ENCODE measurements around the gene AS3MT.
"Not testable (repeated sequence)": the region's sequence is repeated elsewhere in the genome, so short reads cannot be mapped to it uniquely, and the experiment has no call there.

Gene AS3MT

GRCh38 chr10:102923601-102924000, 54.3 kb downstream of the AS3MT start:
- DNase-seq = no peak

GRCh38 chr10:102926842-102927241, 57.6 kb downstream of the AS3MT start:
- DNase-seq = no peak

- DNase-seq = no peak
Measured at GRCh38 chr10:102927311-102928010, 58.2 kb downstream of the AS3MT start.

- not testable (repeated sequence) for DNase-seq
Measured at GRCh38 chr10:102928442-102928841, 59.2 kb downstream of the AS3MT start.

GRCh38 chr10:102930720-102931119, 61.5 kb downstream of the AS3MT start:
- DNase-seq = no peak

DNA sequence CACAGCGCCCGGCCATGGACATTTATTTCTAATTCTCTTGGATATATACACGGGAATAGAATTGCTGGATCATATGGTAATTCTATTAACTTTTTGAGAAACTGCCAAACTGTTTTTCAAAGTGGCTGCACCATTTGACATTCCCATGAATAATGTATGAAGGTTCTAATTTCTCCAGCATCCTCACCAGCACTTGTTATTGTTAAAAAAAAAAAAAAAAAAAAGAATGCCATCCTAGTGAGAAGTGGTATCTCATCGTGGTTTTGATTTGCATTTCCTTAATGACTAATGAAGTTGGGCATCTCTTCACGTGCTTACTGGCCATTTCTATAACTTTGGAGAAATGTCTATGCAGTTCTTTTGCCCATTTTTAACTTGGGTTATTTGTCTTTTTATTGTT, 62.4 kb downstream of the AS3MT start:
- DNase-seq = no peak

DNA sequence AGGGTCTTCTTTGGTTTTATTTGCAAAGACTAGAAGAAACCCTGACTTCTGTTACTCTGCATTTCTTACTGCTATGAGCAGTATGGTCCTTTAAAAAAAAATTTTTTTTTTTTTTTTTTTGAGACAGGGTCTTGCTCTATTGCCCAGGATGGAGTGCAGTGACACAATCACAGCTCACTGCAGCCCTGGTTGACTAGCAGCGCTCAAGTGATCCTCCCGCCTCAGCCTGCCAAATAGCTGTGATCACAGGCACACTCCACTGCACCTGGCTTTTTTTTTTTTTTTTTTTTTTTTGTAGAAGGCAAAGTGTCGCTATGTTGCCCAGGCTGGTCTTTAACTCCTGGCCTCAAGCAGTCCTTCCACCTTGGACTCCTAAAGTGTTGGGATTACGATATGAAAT, 66.2 kb downstream of the AS3MT start:
- no peak for DNase-seq

DNA sequence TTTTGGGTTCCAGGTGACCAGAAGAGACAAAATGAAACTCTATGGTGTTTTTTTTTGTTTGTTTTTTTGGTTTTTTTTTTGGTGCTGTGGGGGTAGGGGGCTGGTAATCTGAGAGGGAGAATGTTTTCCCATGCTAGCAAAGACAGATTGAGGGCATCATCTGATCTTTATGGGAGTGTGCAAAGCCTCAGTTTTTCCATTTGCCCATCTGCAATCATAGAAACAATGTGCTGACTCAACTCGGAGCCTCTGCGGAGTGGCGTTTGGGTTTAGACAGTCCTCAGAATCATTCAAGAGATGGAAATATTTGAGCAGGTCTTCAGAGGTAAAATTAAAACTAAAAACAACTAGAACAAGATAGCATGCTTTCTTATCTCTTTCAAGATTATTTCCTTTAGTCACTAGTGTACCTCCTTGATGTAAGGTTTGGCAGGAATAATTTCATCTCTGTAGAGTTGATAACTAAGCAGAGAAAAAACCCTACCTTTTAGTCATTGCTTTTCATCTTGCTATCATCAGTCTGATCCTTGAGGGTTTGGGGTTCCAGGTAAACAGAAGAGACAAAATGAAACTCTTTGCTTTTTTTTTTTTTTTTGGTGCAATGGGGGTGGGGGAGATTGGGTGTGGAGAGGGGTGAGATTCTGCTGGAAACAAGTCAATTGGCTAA, 66.8 kb downstream of the AS3MT start:
- no peak for DNase-seq

- no peak for DNase-seq
Measured at GRCh38 chr10:102941401-102941800, 72.1 kb downstream of the AS3MT start.

- DNase-seq = no peak
Measured at GRCh38 chr10:102945449-102945848, 76.2 kb downstream of the AS3MT start.

DNA sequence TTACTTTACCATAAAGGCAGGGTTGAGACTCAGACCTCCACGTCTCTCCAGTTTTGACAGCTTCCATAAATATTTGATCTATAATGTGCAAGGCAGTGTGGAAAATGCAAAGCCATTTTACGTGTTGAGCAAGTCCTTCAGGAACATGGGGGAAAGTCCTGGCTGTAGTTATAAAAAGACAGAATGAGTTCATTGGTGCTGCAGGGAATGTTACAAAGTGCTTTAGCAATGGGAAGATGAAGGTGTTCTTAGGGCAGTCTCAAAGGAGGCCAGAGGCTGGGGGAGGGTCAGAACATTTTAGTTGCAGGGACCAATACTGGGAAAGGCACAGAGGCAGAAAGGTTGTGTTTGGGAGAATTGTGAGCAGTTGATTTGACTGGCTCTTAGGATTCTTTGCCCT, 76.7 kb downstream of the AS3MT start:
- no peak for DNase-seq

GRCh38 chr10:102946992-102947391, 77.7 kb downstream of the AS3MT start:
- DNase-seq = no peak

DNA sequence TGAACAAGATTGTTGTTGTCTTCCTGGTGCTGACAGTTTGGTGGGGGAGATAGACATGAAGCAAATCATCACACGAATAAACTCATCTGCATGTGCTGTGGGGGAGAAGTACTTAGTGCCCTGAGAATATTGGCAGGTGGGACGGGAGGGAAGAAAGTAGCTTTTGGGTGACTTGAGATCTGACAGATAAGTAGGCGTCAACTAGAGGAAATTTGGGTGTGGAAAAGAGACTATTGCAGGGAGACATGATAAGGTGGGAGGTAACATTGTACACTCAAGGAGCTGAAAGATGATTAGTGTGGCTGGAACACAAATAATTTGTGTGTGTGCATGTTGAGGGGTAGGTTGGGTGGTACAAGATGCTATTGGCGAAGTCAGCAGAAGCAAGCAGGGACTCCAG, 78.9 kb downstream of the AS3MT start:
- no peak for DNase-seq

DNA sequence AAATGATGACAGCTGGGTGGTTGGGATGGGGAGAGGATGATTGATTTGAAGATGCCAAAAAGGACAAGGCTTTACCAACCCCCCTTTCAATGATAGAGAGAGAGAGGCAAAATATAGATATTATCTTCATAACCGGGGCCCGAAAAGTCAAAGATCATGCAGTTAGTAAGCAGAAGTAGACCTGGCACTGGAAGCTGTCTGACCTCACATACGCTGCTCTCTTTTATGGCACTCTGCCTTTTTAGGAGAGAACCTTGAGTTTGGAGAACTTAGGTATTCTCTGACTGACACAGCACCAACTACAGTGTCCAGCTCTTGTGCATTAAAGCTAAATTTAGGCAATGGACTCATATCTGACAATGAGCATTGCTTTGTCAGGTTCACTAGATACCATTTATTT, 79.5 kb downstream of the AS3MT start:
- no peak for DNase-seq

GRCh38 chr10:102949916-102950315, 80.6 kb downstream of the AS3MT start:
- no peak for DNase-seq

- no peak for DNase-seq
Measured at GRCh38 chr10:102951316-102951715, 82.0 kb downstream of the AS3MT start.
